ENCODE measurements around the gene SLC44A3. TPM values are rescaled to one million over a fixed set of nuclear protein-coding genes. Genes with fewer than 3 reads are reported as not detected.

The SLC44A3 gene
- total RNA-seq, 2 donors from 2014 or later, result 5.5 to 6.3 TPM

GRCh38 chr1:94790670-94791069 lies 29.5 kb upstream of the SLC44A3 start:
- Histone ChIP-seq H3K27ac (ENCODE audit: low read depth, low read length) (no peak overlapping the region), H3K9ac (ENCODE audit: extremely low read depth, low read length, poor library complexity, severe bottlenecking) (no peak overlapping the region), H3K4me1 (ENCODE audit: control insufficient read depth, insufficient read depth, low read length) (no peaks in the 10 kb centered on the region), H3K4me3 (ENCODE audit: low read length) (no peak overlapping the region), H3K36me3 (ENCODE audit: control insufficient read depth, insufficient read depth, low read length) (no peaks in the 10 kb centered on the region), H3K9me3 (ENCODE audit: control insufficient read depth, low read length) (no peaks in the 10 kb centered on the region), H3K27me3 (ENCODE audit: control insufficient read depth, insufficient read depth, low read length, poor library complexity, severe bottlenecking) (no peaks in the 10 kb centered on the region)
- Mint-ChIP-seq H3K9me3 (no peaks in the 10 kb centered on the region), H3K27me3 (ENCODE audit: insufficient read depth) (no peaks in the 10 kb centered on the region), H3K27ac (no peak overlapping the region), H3K4me1 (no peaks in the 10 kb centered on the region), H3K36me3 (ENCODE audit: low read depth) (peaks cover 1% of the 10 kb centered on the region), H3K4me3 (no peak overlapping the region)
- DNase-seq, result no peak
- WGBS, 2 experiments (ENCODE audit: insufficient coverage in 1 of 2, insufficient read length in 1 of 2), result 96% methylated on average over 1 of the region's 1 CpG; no CpG with 5 or more reads in 1 of the 2 experiments
- no peak for TF ChIP-seq CTCF (conservative IDR thresholded peaks at IDR 0.05)

GRCh38 chr1:94792473-94793295 lies 27.5 kb upstream of the SLC44A3 start:
- no peaks in the 10 kb centered on the region for H3K36me3 ChIP-seq (ENCODE audit: control insufficient read depth, insufficient read depth, low read length)
- no peak overlapping the region for H3K4me3 ChIP-seq (ENCODE audit: low read length)
- H3K27me3 Mint-ChIP-seq (ENCODE audit: insufficient read depth), result no peaks in the 10 kb centered on the region
- peaks cover 3% of the 10 kb centered on the region for H3K4me1 Mint-ChIP-seq
- no peaks in the 10 kb centered on the region for H3K27me3 ChIP-seq (ENCODE audit: control insufficient read depth, insufficient read depth, low read length, poor library complexity, severe bottlenecking)
- H3K9me3 Mint-ChIP-seq, result no peaks in the 10 kb centered on the region
- no peak overlapping the region for H3K27ac Mint-ChIP-seq
- H3K9ac ChIP-seq (ENCODE audit: extremely low read depth, low read length, poor library complexity, severe bottlenecking), result no peak overlapping the region
- no peak for DNase-seq
- H3K9me3 ChIP-seq (ENCODE audit: control insufficient read depth, low read length), result no peaks in the 10 kb centered on the region
- H3K4me3 Mint-ChIP-seq, result no peak overlapping the region
- TF ChIP-seq CTCF (conservative IDR thresholded peaks at IDR 0.05), result peak; percentile 56
- no peak overlapping the region for H3K27ac ChIP-seq (ENCODE audit: low read depth, low read length)
- no peaks in the 10 kb centered on the region for H3K4me1 ChIP-seq (ENCODE audit: control insufficient read depth, insufficient read depth, low read length)
- 75 to 95% methylated on average over 3 to 5 of the region's 5 CpGs for WGBS, 2 experiments (ENCODE audit: insufficient coverage in 1 of 2, insufficient read length in 1 of 2)
- H3K36me3 Mint-ChIP-seq (ENCODE audit: low read depth), result peaks cover 1% of the 10 kb centered on the region

- Mint-ChIP-seq H3K36me3 (ENCODE audit: low read depth) (peaks cover 1% of the 10 kb centered on the region), H3K4me1 (peaks cover 3% of the 10 kb centered on the region), H3K27ac (no peak overlapping the region), H3K9me3 (no peaks in the 10 kb centered on the region), H3K4me3 (no peak overlapping the region), H3K27me3 (ENCODE audit: insufficient read depth) (no peaks in the 10 kb centered on the region)
- no peak overlapping the region for H3K9ac ChIP-seq (ENCODE audit: extremely low read depth, low read length, poor library complexity, severe bottlenecking)
- H3K27me3 ChIP-seq (ENCODE audit: control insufficient read depth, insufficient read depth, low read length, poor library complexity, severe bottlenecking), result no peaks in the 10 kb centered on the region
- no peak overlapping the region for H3K4me3 ChIP-seq (ENCODE audit: low read length)
- no peak overlapping the region for H3K27ac ChIP-seq (ENCODE audit: low read depth, low read length)
- TF ChIP-seq CTCF (conservative IDR thresholded peaks at IDR 0.05), result no peak
- no peaks in the 10 kb centered on the region for H3K4me1 ChIP-seq (ENCODE audit: control insufficient read depth, insufficient read depth, low read length)
- H3K36me3 ChIP-seq (ENCODE audit: control insufficient read depth, insufficient read depth, low read length), result no peaks in the 10 kb centered on the region
- no peaks in the 10 kb centered on the region for H3K9me3 ChIP-seq (ENCODE audit: control insufficient read depth, low read length)
- DNase-seq, result no peak
- 94 to 99% methylated on average over 5 of the region's 5 CpGs for WGBS, 2 experiments (ENCODE audit: insufficient coverage in 1 of 2, insufficient read length in 1 of 2)
Observed at GRCh38 chr1:94793296-94793656, 26.9 kb upstream of the SLC44A3 start.
